CD14-positive monocyte (primary cell): ENCODE measurements around the gene PPARG. TPM values are rescaled to one million over a fixed set of nuclear protein-coding genes. Genes with fewer than 3 reads are reported as not detected.

ENCODE experiments used
- DNase-seq, 3 donors: peaks; one replicate each; pipeline ENCODE4 v3.0.0-alpha.2; 2011 to 2022
- H2AFZ ChIP-seq: 2 replicates; pipeline ENCODE4 v1.6.0; 2012; ENCODE audit warnings: mild to moderate bottlenecking, low read depth, low read length, inconsistent platforms; ENCODE audit not compliant: insufficient read depth, poor library complexity, severe bottlenecking
- H3K27ac ChIP-seq, 2 donors: 1 replicate in 1 of 2; 2 replicates in 1 of 2; pipeline ENCODE4 v1.5.1; 2012 to 2013; ENCODE audit warnings: low read length in 2 of 2, control low read depth in 1 of 2, inconsistent platforms in 1 of 2, low read depth in 1 of 2, mild to moderate bottlenecking in 1 of 2
- H3K27me3 ChIP-seq, 2 donors: one replicate each; pipeline versions ENCODE4 v1.6.0 to v1.6.1; 2011 to 2013; ENCODE audit warnings: low read length in 2 of 2; ENCODE audit not compliant: control insufficient read depth in 2 of 2, insufficient read depth in 2 of 2
- H3K36me3 ChIP-seq, 2 donors: replicated peaks in 1 of 2; 1 replicate in 1 of 2; 2 replicates in 1 of 2; pipeline versions ENCODE4 v1.5.1 to v1.6.1; 2012 to 2013; ENCODE audit warnings: low read length in 2 of 2, control low read depth in 1 of 2, inconsistent platforms in 1 of 2, mild to moderate bottlenecking in 1 of 2; ENCODE audit not compliant: insufficient read depth in 2 of 2, control insufficient read depth in 1 of 2
- H3K4me1 ChIP-seq, 2 donors: 1 replicate in 1 of 2; 2 replicates in 1 of 2; pipeline versions ENCODE4 v1.5.1 to v1.6.1; 2012 to 2013; ENCODE audit warnings: low read length in 2 of 2, control low read depth in 1 of 2, inconsistent platforms in 1 of 2, mild to moderate bottlenecking in 1 of 2, moderate library complexity in 1 of 2; ENCODE audit not compliant: insufficient read depth in 2 of 2, control insufficient read depth in 1 of 2
- H3K4me2 ChIP-seq: replicated peaks from 2 replicates; pipeline ENCODE3; 2012; ENCODE audit warnings: low read length, moderate library complexity, mild to moderate bottlenecking; ENCODE audit not compliant: poor library complexity, severe bottlenecking; ENCODE audit errors: extremely low read depth
- H3K4me3 ChIP-seq, 3 experiments: fragments of 200-600 bp in 1 of 3; sonication (generic) in 1 of 3; replicated peaks in 1 of 3; 1 replicate in 2 of 3; 2 replicates in 1 of 3; pipeline ENCODE4 v1.5.1; 2011 to 2013; ENCODE audit warnings: low read length in 3 of 3, mild to moderate bottlenecking in 3 of 3, control low read depth in 2 of 3, low read depth in 2 of 3, inconsistent platforms in 1 of 3, moderate library complexity in 1 of 3
- H3K79me2 ChIP-seq: 2 replicates; pipeline ENCODE4 v1.6.0; 2012; ENCODE audit warnings: mild to moderate bottlenecking, control low read depth, inconsistent platforms, low read length, moderate library complexity; ENCODE audit not compliant: insufficient read depth
- H3K9ac ChIP-seq: 2 replicates; pipeline ENCODE4 v1.6.0; 2017; ENCODE audit warnings: low read length, mild to moderate bottlenecking; ENCODE audit not compliant: insufficient read depth, poor library complexity, severe bottlenecking
- H3K9me3 ChIP-seq, 2 donors: replicated peaks in 1 of 2; 1 replicate in 1 of 2; 2 replicates in 1 of 2; pipeline versions ENCODE4 v1.5.1 to v1.6.1; 2012 to 2013; ENCODE audit warnings: low read length in 2 of 2, control low read depth in 1 of 2; ENCODE audit not compliant: control insufficient read depth in 1 of 2, insufficient read depth in 1 of 2
- H4K20me1 ChIP-seq: 2 replicates; pipeline ENCODE4 v1.6.0; 2012; ENCODE audit warnings: mild to moderate bottlenecking, low read length, control low read depth, moderate library complexity; ENCODE audit not compliant: insufficient read depth
- H3K27ac Mint-ChIP-seq, 7 donors: one replicate each; pipeline ENCODE4 v1.8.0; 2020; ENCODE audit warnings: mild to moderate bottlenecking in 7 of 7, mixed read lengths in 7 of 7, moderate library complexity in 6 of 7, inconsistent platforms in 2 of 7
- H3K27me3 Mint-ChIP-seq, 3 donors: one replicate each; pipeline ENCODE4 v1.8.0; 2021 to 2022; ENCODE audit warnings: low read depth in 3 of 3, mild to moderate bottlenecking in 3 of 3, mixed read lengths in 3 of 3, moderate library complexity in 3 of 3, inconsistent platforms in 1 of 3
- H3K36me3 Mint-ChIP-seq, 2 donors: one replicate each; pipeline ENCODE4 v1.8.0; 2020; ENCODE audit warnings: mixed read lengths in 2 of 2, inconsistent platforms in 1 of 2, mild to moderate bottlenecking in 1 of 2
- H3K4me1 Mint-ChIP-seq: one replicate; pipeline ENCODE4 v1.8.0; 2020; ENCODE audit warnings: mild to moderate bottlenecking, mixed read lengths
- H3K4me3 Mint-ChIP-seq, 2 donors: one replicate each; pipeline ENCODE4 v1.8.0; 2020; ENCODE audit warnings: mild to moderate bottlenecking in 2 of 2, mixed read lengths in 2 of 2, moderate library complexity in 1 of 2
- H3K9me3 Mint-ChIP-seq, 7 donors: one replicate each; pipeline ENCODE4 v1.8.0; 2020 to 2022; ENCODE audit warnings: mixed read lengths in 7 of 7, mild to moderate bottlenecking in 6 of 7, moderate library complexity in 6 of 7, inconsistent platforms in 2 of 7
- CTCF ChIP-seq: fragments of 200-600 bp; IDR thresholded peaks from one replicate; pipeline ENCODE4 v1.8.0; 2022; ENCODE audit warnings: antibody characterized with exemption, mild to moderate bottlenecking
- WGBS: methylation state at CpG from one replicate; pipeline ENCODE4 v1.1.5; 2013; ENCODE audit warnings: missing lambda C conversion rate; ENCODE audit not compliant: insufficient coverage; 5-methylcytosine and 5-hydroxymethylcytosine counted together
- intact Hi-C, 2 donors: fragments of 100-400 bp; cut with micrococcal nuclease; formaldehyde crosslinking; loops; one replicate each; pipeline versions ENCODE4 v1.15.0 to v1.15.1; 2023
- polyA plus RNA-seq, 3 donors: library from polyadenylated mRNA; depleted of rRNA in 1 of 3; unstranded in 2 of 3; stranded (reverse) in 1 of 3; fragments of 300-500 nt in 2 of 3; fragments of >200 nt in 1 of 3; fragmentation: Illumina TruSeq in 2 of 3; gene quantifications; 1 replicate in 2 of 3; 2 replicates in 1 of 3; pipeline ENCODE4 v1.2.3, GENCODE V29; 2012 to 2021

PPARG gene
- polyA plus RNA-seq, 3 donors: 0.56 to 2.0 (median 0.97) TPM

GRCh38 chr3:12401208-12401607 is 112.3 kb downstream of the PPARG start:
- peak overlapping the region in 1 of 3 experiments; percentile 55 for H3K4me3 ChIP-seq
- no peak for TF ChIP-seq CTCF
- peaks cover 0 to 3% (median 2%) of the 10 kb centered on the region in 3 donors for H3K27me3 Mint-ChIP-seq

GRCh38 chr3:12405432-12406272 is 116.8 kb downstream of the PPARG start:
- Histone ChIP-seq H3K79me2 (no peaks in the 10 kb centered on the region), H3K9ac (no peak overlapping the region), H3K4me3 (peak overlapping the region in 1 of 3 experiments; percentile 24), H3K4me1 (peaks cover 16 to 25% of the 10 kb centered on the region in 2 donors), H4K20me1 (no peaks in the 10 kb centered on the region), H3K9me3 (no peaks in the 10 kb centered on the region), H3K27ac (peak overlapping the region in 1 of 2 donors; percentile 23), H3K4me2 (peak overlapping the region; percentile 22), H3K27me3 (no peaks in the 10 kb centered on the region), H2AFZ (no peak overlapping the region), H3K36me3 (no peaks in the 10 kb centered on the region)
- TF ChIP-seq CTCF: no peak
- H3K27ac Mint-ChIP-seq: peak overlapping the region; percentile 31 to 87 (median 55)
- no peaks in the 10 kb centered on the region for H3K9me3 Mint-ChIP-seq
- peak; percentile 79 to 91 (median 86) for DNase-seq
- 31% methylated on average over 4 of the region's 20 CpGs for WGBS
- intact Hi-C loops: loop anchor here in 1 of 2 donors (5.0 kb wide), 1 partner anchor 72 kb away; no protein-coding TSS in a partner anchor
- H3K27me3 Mint-ChIP-seq: peaks cover 0 to 3% (median 0%) of the 10 kb centered on the region in 3 donors
- H3K4me3 Mint-ChIP-seq: peak overlapping the region; percentile 9 to 14
- H3K36me3 Mint-ChIP-seq: no peaks in the 10 kb centered on the region
- peaks cover 22% of the 10 kb centered on the region for H3K4me1 Mint-ChIP-seq

More at GRCh38 chr3:12401208-12401607, 112.3 kb downstream of the PPARG start:
- Histone ChIP-seq H3K27me3 (no peaks in the 10 kb centered on the region), H3K4me2 (peak overlapping the region; percentile 67), H3K9ac (no peak overlapping the region), H3K4me1 (peaks cover 50 to 59% of the 10 kb centered on the region in 2 donors), H4K20me1 (no peaks in the 10 kb centered on the region), H3K27ac (no peak overlapping the region), H3K9me3 (no peaks in the 10 kb centered on the region), H2AFZ (no peak overlapping the region), H3K79me2 (no peaks in the 10 kb centered on the region), H3K36me3 (no peaks in the 10 kb centered on the region)
- H3K9me3 Mint-ChIP-seq: peaks cover 0 to 3% (median 0%) of the 10 kb centered on the region in 7 donors
- peaks cover 54% of the 10 kb centered on the region for H3K4me1 Mint-ChIP-seq
- WGBS: no CpG with 5 or more reads among the region's 4 CpGs
- H3K4me3 Mint-ChIP-seq: peak overlapping the region in 1 of 2 donors; percentile 80
- no peak for DNase-seq
- no peaks in the 10 kb centered on the region for H3K36me3 Mint-ChIP-seq
- peak overlapping the region in 4 of 7 donors; percentile 40 to 88 (median 68) for H3K27ac Mint-ChIP-seq
- intact Hi-C loops: no loop called here
